ENCODE results near the gene CTSL.

The CTSL gene

GRCh38 chr9:87725900-87726709 lies at the start of gene CTSL:
TSS of gene CTSL (plus strand) at chr9:87726119. CDS start at chr9:87727604, 1,485 bp downstream.
- DNase-seq (ENCODE audit: low read depth in 2 of 2): peak in 1 of 2 donors; percentile 12

GRCh38 chr9:87676976-87677775 lies 48.7 kb upstream of the CTSL start:
- DNase-seq (ENCODE audit: low read depth in 2 of 2): no peak

- no peak for DNase-seq (ENCODE audit: low read depth in 2 of 2)
These were observed 47.9 kb upstream of the CTSL start for GRCh38 chr9:87677776-87678587.

- DNase-seq (ENCODE audit: low read depth in 2 of 2): no peak
These were observed 47.1 kb upstream of the CTSL start for GRCh38 chr9:87678650-87679355.

GRCh38 chr9:87681271-87682061 lies 44.5 kb upstream of the CTSL start:
- no peak for DNase-seq (ENCODE audit: low read depth in 2 of 2)

GRCh38 chr9:87682085-87682484 lies 43.8 kb upstream of the CTSL start:
- no peak for DNase-seq (ENCODE audit: low read depth in 2 of 2)

- no peak for DNase-seq (ENCODE audit: low read depth in 2 of 2)
These were observed 43.3 kb upstream of the CTSL start for GRCh38 chr9:87682618-87683017.

GRCh38 chr9:87683751-87684626 lies 41.9 kb upstream of the CTSL start:
- DNase-seq (ENCODE audit: low read depth in 2 of 2): no peak

GRCh38 chr9:87684627-87685219 lies 41.2 kb upstream of the CTSL start:
- DNase-seq (ENCODE audit: low read depth in 2 of 2): no peak

- DNase-seq (ENCODE audit: low read depth in 2 of 2): no peak
These were observed 40.5 kb upstream of the CTSL start for GRCh38 chr9:87685441-87685840.

- no peak for DNase-seq (ENCODE audit: low read depth in 2 of 2)
These were observed 39.9 kb upstream of the CTSL start for GRCh38 chr9:87685871-87686519.

GRCh38 chr9:87686520-87687090 lies 39.3 kb upstream of the CTSL start:
- DNase-seq (ENCODE audit: low read depth in 2 of 2): no peak

GRCh38 chr9:87687207-87687606 lies 38.7 kb upstream of the CTSL start:
- no peak for DNase-seq (ENCODE audit: low read depth in 2 of 2)

- DNase-seq (ENCODE audit: low read depth in 2 of 2): no peak
These were observed 31.6 kb upstream of the CTSL start for GRCh38 chr9:87694236-87694755.

GRCh38 chr9:87695523-87695922 lies 30.4 kb upstream of the CTSL start:
- DNase-seq (ENCODE audit: low read depth in 2 of 2): no peak

GRCh38 chr9:87696641-87697040 lies 29.3 kb upstream of the CTSL start:
- DNase-seq (ENCODE audit: low read depth in 2 of 2): no peak

GRCh38 chr9:87698069-87698809 lies 27.7 kb upstream of the CTSL start:
- no peak for DNase-seq (ENCODE audit: low read depth in 2 of 2)

Measured in stimulated activated CD8-positive, alpha-beta memory T cell treated with anti-CD3 and anti-CD28 coated beads, Interleukin-7, amount 100 ng/mL, for 1 hour (primary cell).